Osteoblast (primary cell): ENCODE results near the gene OPCML. TPM values are rescaled to one million over a fixed set of nuclear protein-coding genes. Genes with fewer than 3 reads are reported as not detected.

ENCODE experiments used
- DNase-seq: peaks from one replicate; pipeline ENCODE4 v3.0.0; 2011; ENCODE audit warnings: low spot score, mixed read lengths; ENCODE audit not compliant: insufficient read length; ENCODE audit errors: missing footprints
- H2AFZ ChIP-seq: 2 replicates; pipeline ENCODE4 v1.6.0; 2011; ENCODE audit warnings: mild to moderate bottlenecking, low read length
- H3K27ac ChIP-seq: 2 replicates; pipeline ENCODE4 v1.5.1; 2011; ENCODE audit warnings: mild to moderate bottlenecking, low read depth, low read length, moderate library complexity
- H3K27me3 ChIP-seq: 2 replicates; pipeline ENCODE4 v1.6.0; 2012; ENCODE audit warnings: mild to moderate bottlenecking, control low read depth, inconsistent platforms, low read length, moderate library complexity; ENCODE audit not compliant: insufficient read depth
- H3K36me3 ChIP-seq: 2 replicates; pipeline ENCODE4 v1.5.1; 2011; ENCODE audit warnings: mild to moderate bottlenecking, low read length, control low read depth, moderate library complexity; ENCODE audit not compliant: insufficient read depth
- H3K4me1 ChIP-seq: 2 replicates; pipeline ENCODE4 v1.5.1; 2011; ENCODE audit warnings: mild to moderate bottlenecking, low read length, control low read depth, moderate library complexity; ENCODE audit not compliant: insufficient read depth
- H3K4me2 ChIP-seq: 2 replicates; pipeline ENCODE4 v1.6.0; 2011; ENCODE audit warnings: mild to moderate bottlenecking, low read length; ENCODE audit not compliant: insufficient read depth
- H3K4me3 ChIP-seq: fragments of 200-600 bp; sonication (generic); 3 replicates; pipeline ENCODE4 v1.5.1; 2012; ENCODE audit warnings: mild to moderate bottlenecking, low read length, inconsistent platforms; ENCODE audit not compliant: insufficient read depth
- H3K79me2 ChIP-seq: 2 replicates; pipeline ENCODE4 v1.6.0; 2012; ENCODE audit warnings: mild to moderate bottlenecking, low read length, control low read depth, inconsistent platforms; ENCODE audit not compliant: insufficient read depth
- H3K9me3 ChIP-seq: 2 replicates; pipeline ENCODE4 v1.5.1; 2011; ENCODE audit warnings: low read depth, low read length, control low read depth
- H4K20me1 ChIP-seq: 2 replicates; pipeline ENCODE4 v1.6.0; 2012; ENCODE audit warnings: mild to moderate bottlenecking, low read length, control low read depth; ENCODE audit not compliant: insufficient read depth
- total RNA-seq: library from RNA; depleted of rRNA; stranded (reverse); fragments of >200 nt; gene quantifications from 2 replicates; pipeline ENCODE4 v1.2.3, GENCODE V29; 2012
- TF ChIP-seq, protein P1 (sequence below): IDR thresholded peaks from 2 replicates; pipeline ENCODE4 v1.5.1; 2011; ENCODE audit warnings: mild to moderate bottlenecking, low read depth, low read length, moderate library complexity; ENCODE audit errors: extremely low read depth

Gene OPCML
- total RNA-seq, 1 donor: 0.36 TPM

DNA sequence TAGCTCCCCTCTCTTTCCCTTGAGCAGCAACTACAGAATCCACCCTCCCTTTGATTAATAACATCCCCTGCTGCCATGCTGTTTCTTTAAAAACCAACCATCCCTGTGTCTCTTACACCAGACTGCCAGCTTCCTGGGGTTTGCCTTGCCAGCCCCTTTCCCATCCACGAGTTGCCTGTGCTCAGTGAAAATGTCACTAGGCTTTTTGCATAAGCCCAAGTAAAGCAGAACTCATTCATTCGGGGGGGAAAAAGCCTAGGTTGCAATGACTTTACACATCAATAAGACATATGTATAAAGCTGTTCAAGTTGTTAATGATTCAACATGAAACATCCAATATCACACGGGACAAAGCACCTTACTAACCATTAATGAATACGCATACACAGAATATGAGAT is 398.7 kb downstream of the OPCML start:
- Histone ChIP-seq H2AFZ (no peak overlapping the region), H3K27ac (no peak overlapping the region), H3K27me3 (no peaks in the 10 kb centered on the region), H3K4me3 (no peak overlapping the region), H3K9me3 (no peaks in the 10 kb centered on the region), H3K4me1 (no peaks in the 10 kb centered on the region), H3K79me2 (no peaks in the 10 kb centered on the region), H4K20me1 (no peaks in the 10 kb centered on the region), H3K36me3 (no peaks in the 10 kb centered on the region), H3K4me2 (no peak overlapping the region)
- TF ChIP-seq, protein P1, sequence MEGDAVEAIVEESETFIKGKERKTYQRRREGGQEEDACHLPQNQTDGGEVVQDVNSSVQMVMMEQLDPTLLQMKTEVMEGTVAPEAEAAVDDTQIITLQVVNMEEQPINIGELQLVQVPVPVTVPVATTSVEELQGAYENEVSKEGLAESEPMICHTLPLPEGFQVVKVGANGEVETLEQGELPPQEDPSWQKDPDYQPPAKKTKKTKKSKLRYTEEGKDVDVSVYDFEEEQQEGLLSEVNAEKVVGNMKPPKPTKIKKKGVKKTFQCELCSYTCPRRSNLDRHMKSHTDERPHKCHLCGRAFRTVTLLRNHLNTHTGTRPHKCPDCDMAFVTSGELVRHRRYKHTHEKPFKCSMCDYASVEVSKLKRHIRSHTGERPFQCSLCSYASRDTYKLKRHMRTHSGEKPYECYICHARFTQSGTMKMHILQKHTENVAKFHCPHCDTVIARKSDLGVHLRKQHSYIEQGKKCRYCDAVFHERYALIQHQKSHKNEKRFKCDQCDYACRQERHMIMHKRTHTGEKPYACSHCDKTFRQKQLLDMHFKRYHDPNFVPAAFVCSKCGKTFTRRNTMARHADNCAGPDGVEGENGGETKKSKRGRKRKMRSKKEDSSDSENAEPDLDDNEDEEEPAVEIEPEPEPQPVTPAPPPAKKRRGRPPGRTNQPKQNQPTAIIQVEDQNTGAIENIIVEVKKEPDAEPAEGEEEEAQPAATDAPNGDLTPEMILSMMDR: no peak
- DNase-seq: no peak

DNA sequence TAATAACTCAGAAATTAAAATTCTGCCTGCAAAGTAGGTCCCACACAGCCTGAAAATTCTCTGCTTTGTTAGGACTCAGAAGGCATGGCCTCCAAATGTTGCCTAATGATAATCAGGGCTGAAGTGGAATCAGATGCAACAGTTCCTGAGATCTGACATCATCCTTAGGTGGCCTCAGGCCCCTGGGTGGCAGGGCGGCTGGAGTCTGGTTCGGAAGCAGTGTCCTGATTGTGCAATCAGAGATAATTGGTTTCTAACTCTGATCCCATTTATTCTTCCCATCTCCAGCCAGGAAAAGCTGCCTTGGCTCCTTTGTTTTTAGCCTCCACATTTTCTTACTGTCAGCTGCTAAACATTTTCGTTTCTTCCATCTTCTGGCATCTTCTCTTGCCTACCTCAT is 399.3 kb downstream of the OPCML start:
- no peaks in the 10 kb centered on the region for H3K27me3 ChIP-seq
- no peaks in the 10 kb centered on the region for H3K9me3 ChIP-seq
- TF ChIP-seq, protein P1: no peak
- H3K36me3 ChIP-seq: no peaks in the 10 kb centered on the region
- no peaks in the 10 kb centered on the region for H3K79me2 ChIP-seq
- H3K4me1 ChIP-seq: no peaks in the 10 kb centered on the region
- no peak overlapping the region for H3K4me3 ChIP-seq
- no peaks in the 10 kb centered on the region for H4K20me1 ChIP-seq
- H2AFZ ChIP-seq: no peak overlapping the region
- no peak overlapping the region for H3K4me2 ChIP-seq
- H3K27ac ChIP-seq: no peak overlapping the region
- no peak for DNase-seq

DNA sequence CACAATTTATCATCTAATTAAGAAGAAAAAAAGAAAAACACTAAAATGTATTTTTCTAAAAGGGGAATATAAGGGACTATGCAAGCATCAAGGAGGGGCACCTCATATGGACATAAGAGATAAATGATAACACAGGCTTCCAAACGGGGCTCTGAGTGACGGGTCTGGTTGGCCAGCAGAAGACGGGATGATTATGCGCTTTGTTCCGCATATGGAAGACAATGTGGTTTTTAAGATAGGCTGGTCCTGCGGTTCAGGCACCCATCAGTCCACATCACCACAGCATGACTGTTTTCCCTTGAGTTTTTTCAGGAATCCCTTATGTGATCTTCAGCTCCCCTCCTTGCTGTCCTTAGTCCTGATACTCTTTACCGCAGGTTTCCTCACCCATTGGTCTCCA is 404.6 kb downstream of the OPCML start:
- TF ChIP-seq, protein P1: no peak
- no peak overlapping the region for H2AFZ ChIP-seq

DNA sequence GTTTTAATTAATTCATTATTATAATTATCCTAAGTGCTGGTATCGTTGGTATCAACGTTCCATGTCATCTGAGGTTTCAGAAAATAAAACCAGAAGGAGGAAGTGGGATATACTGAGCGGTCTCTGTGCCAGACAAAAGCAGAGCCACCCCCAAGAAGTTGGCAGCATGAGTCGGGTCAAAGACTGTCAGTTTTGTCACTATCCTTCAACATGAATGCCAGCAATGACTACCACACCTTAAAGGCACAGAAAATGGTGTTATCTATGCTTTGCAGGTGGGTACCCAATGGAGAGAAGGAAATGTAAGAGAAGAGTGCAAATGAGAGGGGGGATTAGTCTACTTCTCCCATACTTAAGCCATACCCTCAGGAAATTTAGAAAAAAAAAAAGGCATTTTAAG is 408.5 kb downstream of the OPCML start:
- TF ChIP-seq, protein P1: no peak
- no peak for DNase-seq
- Histone ChIP-seq H3K79me2 (no peaks in the 10 kb centered on the region), H3K4me1 (no peaks in the 10 kb centered on the region), H3K4me3 (no peak overlapping the region), H3K27ac (no peak overlapping the region), H4K20me1 (no peaks in the 10 kb centered on the region), H3K36me3 (no peaks in the 10 kb centered on the region), H3K4me2 (no peak overlapping the region), H2AFZ (no peak overlapping the region), H3K9me3 (peaks cover 2% of the 10 kb centered on the region), H3K27me3 (no peaks in the 10 kb centered on the region)

More for the DNA sequence above, 404.6 kb downstream of the OPCML start:
- H3K9me3 ChIP-seq: peaks cover 2% of the 10 kb centered on the region
- no peaks in the 10 kb centered on the region for H4K20me1 ChIP-seq
- H3K4me1 ChIP-seq: no peaks in the 10 kb centered on the region
- H3K4me3 ChIP-seq: no peak overlapping the region
- no peak overlapping the region for H3K4me2 ChIP-seq
- no peaks in the 10 kb centered on the region for H3K27me3 ChIP-seq
- H3K79me2 ChIP-seq: no peaks in the 10 kb centered on the region
- no peak for DNase-seq
- H3K27ac ChIP-seq: no peak overlapping the region
- H3K36me3 ChIP-seq: no peaks in the 10 kb centered on the region
